ENCODE results near the gene PUS10.
"Not testable (repeated sequence)": the region's sequence is repeated elsewhere in the genome, so short reads cannot be mapped to it uniquely, and the experiment has no call there.

Gene PUS10

GRCh38 chr2:61045999-61046398 lies 27.9 kb upstream of the PUS10 start:
- no peak for DNase-seq (ENCODE audit: low read depth, low spot score)
- TF ChIP-seq CTCF (IDR thresholded peaks at IDR 0.05; ENCODE audit: insufficient read depth, low read length, missing control alignments) = no peak
- POLR2A ChIA-PET = interaction anchor here (0.6 kb wide), 1 partner anchor 14 kb away, joined by 3 read pairs; no protein-coding TSS in a partner anchor
- CTCF ChIA-PET = interaction anchor here (1.1 kb wide), 1 partner anchor 11 kb away, joined by 3 read pairs; no protein-coding TSS in a partner anchor
- no peak overlapping the region for H3K4me3 ChIP-seq (ENCODE audit: low read depth, low read length)

GRCh38 chr2:61045226-61045625 lies 27.2 kb upstream of the PUS10 start:
- no peak overlapping the region for H3K4me3 ChIP-seq (ENCODE audit: low read depth, low read length)
- ChIA-PET CTCF (interaction anchor here (1.1 kb wide), 1 partner anchor 10 kb away, joined by 3 read pairs; no protein-coding TSS in a partner anchor), POLR2A (no interaction called here)
- DNase-seq (ENCODE audit: low read depth, low spot score) = no peak
- TF ChIP-seq CTCF (IDR thresholded peaks at IDR 0.05; ENCODE audit: insufficient read depth, low read length, missing control alignments) = no peak

- ChIA-PET POLR2A (no interaction called here), CTCF (no interaction called here)
- TF ChIP-seq CTCF (IDR thresholded peaks at IDR 0.05; ENCODE audit: insufficient read depth, low read length, missing control alignments) = no peak
- DNase-seq (ENCODE audit: low read depth, low spot score) = no peak
- no peak overlapping the region for H3K4me3 ChIP-seq (ENCODE audit: low read depth, low read length)
Measured at GRCh38 chr2:61044636-61045035, 26.6 kb upstream of the PUS10 start.

- TF ChIP-seq CTCF (IDR thresholded peaks at IDR 0.05; ENCODE audit: insufficient read depth, low read length, missing control alignments) = no peak
- ChIA-PET POLR2A (no interaction called here), CTCF (no interaction called here)
Measured at GRCh38 chr2:61042807-61043206, 24.8 kb upstream of the PUS10 start.

GRCh38 chr2:61036643-61037042 lies 18.6 kb upstream of the PUS10 start:
- CTCF ChIA-PET; DNase-seq (ENCODE audit: low read depth, low spot score): not testable (repeated sequence)

More at GRCh38 chr2:61042807-61043206, 24.8 kb upstream of the PUS10 start:
- DNase-seq (ENCODE audit: low read depth, low spot score) = no peak
- H3K4me3 ChIP-seq (ENCODE audit: low read depth, low read length) = no peak overlapping the region

GRCh38 chr2:61034592-61034991 lies 16.5 kb upstream of the PUS10 start:
- H3K4me3 ChIP-seq (ENCODE audit: low read depth, low read length); POLR2A ChIA-PET; DNase-seq (ENCODE audit: low read depth, low spot score): not testable (repeated sequence)
- CTCF ChIA-PET = interaction anchor here (1.5 kb wide), 1 partner anchor 11 kb away, joined by 3 read pairs; no protein-coding TSS in a partner anchor

More at GRCh38 chr2:61036643-61037042, 18.6 kb upstream of the PUS10 start:
- H3K4me3 ChIP-seq (ENCODE audit: low read depth, low read length); POLR2A ChIA-PET: not testable (repeated sequence)

- no peak for TF ChIP-seq CTCF (IDR thresholded peaks at IDR 0.05; ENCODE audit: insufficient read depth, low read length, missing control alignments)
- DNase-seq (ENCODE audit: low read depth, low spot score) = no peak
- no peak overlapping the region for H3K4me3 ChIP-seq (ENCODE audit: low read depth, low read length)
- ChIA-PET POLR2A (no interaction called here), CTCF (no interaction called here)
Measured at GRCh38 chr2:61029533-61029932, 11.5 kb upstream of the PUS10 start.
